ENCODE measurements around the gene GTF2F2.
A peak's percentile ranks its signal among the peaks of the same experiment; 100 is the strongest.
"Not testable (repeated sequence)": the region's sequence is repeated elsewhere in the genome, so short reads cannot be mapped to it uniquely, and the experiment has no call there.

GTF2F2 gene

GRCh38 chr13:45180713-45181601 lies 60.6 kb downstream of the GTF2F2 start:
- no peak for DNase-seq

- DNase-seq: no peak
Observed at GRCh38 chr13:45184693-45185092, 64.4 kb downstream of the GTF2F2 start.

GRCh38 chr13:45185286-45185685 lies 65.0 kb downstream of the GTF2F2 start:
- DNase-seq: no peak

- not testable (repeated sequence) for DNase-seq
Observed at GRCh38 chr13:45189077-45189476, 68.8 kb downstream of the GTF2F2 start.

GRCh38 chr13:45189511-45189910 lies 69.2 kb downstream of the GTF2F2 start:
- peak; percentile 35 for DNase-seq

- DNase-seq: no peak
Observed at GRCh38 chr13:45191874-45192273, 71.6 kb downstream of the GTF2F2 start.

- no peak for DNase-seq
Observed at GRCh38 chr13:45194081-45194939, 74.0 kb downstream of the GTF2F2 start.

GRCh38 chr13:45195421-45195820 lies 75.1 kb downstream of the GTF2F2 start:
- DNase-seq: peak; percentile 59

- DNase-seq: no peak
Observed at GRCh38 chr13:45196096-45196495, 75.8 kb downstream of the GTF2F2 start.

- DNase-seq: no peak
Observed at GRCh38 chr13:45196622-45197021, 76.3 kb downstream of the GTF2F2 start.

GRCh38 chr13:45198041-45198440 lies 77.7 kb downstream of the GTF2F2 start:
- no peak for DNase-seq

- DNase-seq: no peak
Observed at GRCh38 chr13:45198924-45199323, 78.6 kb downstream of the GTF2F2 start.

GRCh38 chr13:45199711-45200110 lies 79.4 kb downstream of the GTF2F2 start:
- no peak for DNase-seq

GRCh38 chr13:45200701-45201232 lies 80.5 kb downstream of the GTF2F2 start, which contains the start of gene KCTD4:
KCTD4 (minus strand) TSS chr13:45201045; CDS start chr13:45194567, 6,478 bp downstream.
- DNase-seq: no peak

GRCh38 chr13:45205124-45205523 lies 84.8 kb downstream of the GTF2F2 start:
- DNase-seq: peak; percentile 20

- DNase-seq: peak; percentile 76
Observed at GRCh38 chr13:45206340-45206739, 86.0 kb downstream of the GTF2F2 start.

- no peak for DNase-seq
Observed at GRCh38 chr13:45207319-45207718, 87.0 kb downstream of the GTF2F2 start.

- DNase-seq: no peak
Observed at GRCh38 chr13:45208132-45208531, 87.8 kb downstream of the GTF2F2 start.

- peak; percentile 89 for DNase-seq
Observed at GRCh38 chr13:45209229-45209628, 88.9 kb downstream of the GTF2F2 start.

GRCh38 chr13:45215392-45216077 lies 95.2 kb downstream of the GTF2F2 start:
- DNase-seq: no peak

- no peak for DNase-seq
Observed at GRCh38 chr13:45216193-45216592, 95.9 kb downstream of the GTF2F2 start.

GRCh38 chr13:45218689-45219088 lies 98.4 kb downstream of the GTF2F2 start:
- no peak for DNase-seq

Data from suppressor macrophage treated with lipopolysaccharide for 4 hours (primary cell).